HG02588 (cell line): ENCODE data around the gene DCUN1D4.

Experiments
- ATAC-seq: cut with Tn5 transposase; IDR thresholded peaks from one replicate; pipeline ENCODE4 v1.9.1; 2021; ENCODE audit warnings: mild to moderate bottlenecking, moderate library complexity; ENCODE audit not compliant: unreplicated experiment

DCUN1D4 gene

GRCh38 chr4:51958199-51958968 lies 115.4 kb downstream of the DCUN1D4 start:
- no peak for ATAC-seq

- no peak for ATAC-seq
Measured at GRCh38 chr4:51960486-51960885, 117.5 kb downstream of the DCUN1D4 start.

- no peak for ATAC-seq
Measured at GRCh38 chr4:51963841-51964517, 121.0 kb downstream of the DCUN1D4 start.

- ATAC-seq, result no peak
Measured at GRCh38 chr4:51965862-51966261, 122.9 kb downstream of the DCUN1D4 start.
